Ovary (tissue), 3 donors: Measurements from ENCODE around the gene KRTAP4-12.

Experiments used
- CTCF ChIP-seq, 3 donors: fragments of 450-650 bp in 2 of 3; fragments of 200-600 bp in 1 of 3; IDR thresholded peaks; one replicate each; pipeline versions ENCODE4 v1.5.1 to v1.8.0; 2016 to 2022; ENCODE audit warnings: antibody characterized with exemption in 3 of 3, mild to moderate bottlenecking in 1 of 3
- EP300 ChIP-seq: sonication (generic); formaldehyde crosslinking; IDR thresholded peaks from one replicate; pipeline ENCODE4 v1.6.1; 2017; ENCODE audit warnings: antibody characterized with exemption
- POLR2A ChIP-seq: fragments of 450-650 bp; IDR thresholded peaks from one replicate; pipeline ENCODE4 v1.6.1; 2017; ENCODE audit warnings: antibody characterized with exemption, mild to moderate bottlenecking, moderate library complexity
- donor health status: DM: no; HTN: no; CAD: no.

- TF ChIP-seq EP300 (no peak), CTCF (IDR thresholded peaks at IDR 0.05) (no peak), POLR2A (no peak)
These were observed 16.6 kb upstream of the KRTAP4-12 start, which contains the start of gene KRTAP4-6 for GRCh38 chr17:41140360-41141131.
